T-helper 17 cell (primary cell): ENCODE results near the gene TNIP1. TPM values are rescaled to one million over a fixed set of nuclear protein-coding genes. Genes with fewer than 3 reads are reported as not detected.

Experiments
- ATAC-seq: fragments of 150-1000 bp; cut with Tn5 transposase; 2 replicates; pipeline ENCODE4 v1.10.0; 2021; ENCODE audit warnings: mild to moderate bottlenecking, moderate library complexity
- DNase-seq, 3 donors: peaks; one replicate each; pipeline versions ENCODE4 v3.0.0 to v3.0.0-alpha.2; 2020 to 2021
- H3K9me3 ChIP-seq: one replicate; pipeline ENCODE4 v1.7.0; 2013; ENCODE audit warnings: low read length, mild to moderate bottlenecking; ENCODE audit not compliant: control insufficient read depth, poor library complexity, severe bottlenecking
- H3K27ac Mint-ChIP-seq: one replicate; pipeline ENCODE4 v1.8.0; 2022; ENCODE audit warnings: mild to moderate bottlenecking, moderate library complexity, mixed read lengths
- H3K27me3 Mint-ChIP-seq: one replicate; pipeline ENCODE4 v1.8.0; 2022; ENCODE audit warnings: mixed read lengths
- H3K36me3 Mint-ChIP-seq: one replicate; pipeline ENCODE4 v1.8.0; 2022; ENCODE audit warnings: low read depth, mixed read lengths
- H3K4me1 Mint-ChIP-seq: one replicate; pipeline ENCODE4 v1.8.0; 2022; ENCODE audit warnings: mild to moderate bottlenecking, mixed read lengths
- H3K4me3 Mint-ChIP-seq: one replicate; pipeline ENCODE4 v1.8.0; 2022; ENCODE audit warnings: mild to moderate bottlenecking, moderate library complexity, mixed read lengths
- total RNA-seq, 4 donors: library from RNA in 2 of 4; stranded (reverse) in 2 of 4; gene quantifications; one replicate each; pipeline ENCODE4 v1.2.3 and lab custom pipeline; 2022 to 2026

The TNIP1 gene
- total RNA-seq, 2 donors from 2014 or later, result 227 to 245 TPM

- H3K36me3 Mint-ChIP-seq, result no peaks in the 10 kb centered on the region
- ATAC-seq, result no peak
- no peak for DNase-seq
- no peaks in the 10 kb centered on the region for H3K9me3 ChIP-seq
- H3K4me1 Mint-ChIP-seq, result no peaks in the 10 kb centered on the region
- H3K4me3 Mint-ChIP-seq, result no peak overlapping the region
- no peak overlapping the region for H3K27ac Mint-ChIP-seq
- peaks cover 35% of the 10 kb centered on the region for H3K27me3 Mint-ChIP-seq
Observed at GRCh38 chr5:151008210-151008491, 72.7 kb downstream of the TNIP1 start.

GRCh38 chr5:151007430-151008209 is 73.2 kb downstream of the TNIP1 start:
- peaks cover 39% of the 10 kb centered on the region for H3K27me3 Mint-ChIP-seq
- DNase-seq (no peak), ATAC-seq (no peak)
- no peak overlapping the region for H3K27ac Mint-ChIP-seq
- H3K4me1 Mint-ChIP-seq, result no peaks in the 10 kb centered on the region
- H3K9me3 ChIP-seq, result no peaks in the 10 kb centered on the region
- no peaks in the 10 kb centered on the region for H3K36me3 Mint-ChIP-seq
- no peak overlapping the region for H3K4me3 Mint-ChIP-seq

GRCh38 chr5:151006704-151007334 is 74.0 kb downstream of the TNIP1 start:
- no peak overlapping the region for H3K27ac Mint-ChIP-seq
- H3K4me3 Mint-ChIP-seq, result no peak overlapping the region
- no peaks in the 10 kb centered on the region for H3K36me3 Mint-ChIP-seq
- H3K9me3 ChIP-seq, result no peaks in the 10 kb centered on the region
- H3K4me1 Mint-ChIP-seq, result no peaks in the 10 kb centered on the region
- ATAC-seq, result no peak
- DNase-seq, result no peak
- peaks cover 38% of the 10 kb centered on the region for H3K27me3 Mint-ChIP-seq

DNA sequence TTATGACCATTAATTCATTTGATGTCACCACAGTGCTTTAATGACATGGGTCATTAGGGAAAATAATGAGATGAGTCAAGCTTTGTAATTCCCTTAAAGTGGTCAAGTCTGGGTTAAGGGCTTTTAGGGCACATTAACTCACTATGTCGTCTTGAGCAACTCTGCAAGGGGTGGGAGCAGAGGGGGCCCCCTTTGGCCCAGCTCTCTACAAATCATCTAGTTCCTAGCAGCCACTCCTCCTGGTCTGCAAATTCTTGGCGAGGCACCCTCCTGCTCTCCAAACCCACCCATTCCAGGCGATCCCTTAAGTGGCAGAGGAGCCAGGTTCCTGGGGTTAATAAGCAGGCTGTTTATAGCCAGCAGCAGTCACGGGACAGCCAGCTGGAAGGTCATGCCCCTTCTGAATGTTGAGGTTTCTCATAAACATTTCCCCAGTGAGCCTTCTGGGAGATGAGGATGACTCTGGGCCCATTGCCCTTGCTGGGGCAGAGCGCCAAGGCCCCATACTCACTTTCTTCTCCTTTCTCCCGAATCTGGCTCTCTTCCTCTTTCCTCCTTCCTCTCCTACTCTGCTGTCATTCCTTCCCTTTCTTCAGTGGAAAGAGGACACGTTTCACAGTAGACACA is 74.8 kb downstream of the TNIP1 start:
- H3K36me3 Mint-ChIP-seq, result no peaks in the 10 kb centered on the region
- H3K27me3 Mint-ChIP-seq, result peaks cover 34% of the 10 kb centered on the region
- ATAC-seq (no peak), DNase-seq (no peak)
- H3K27ac Mint-ChIP-seq, result no peak overlapping the region
- no peaks in the 10 kb centered on the region for H3K9me3 ChIP-seq
- peak overlapping the region; percentile 41 for H3K4me3 Mint-ChIP-seq
- no peaks in the 10 kb centered on the region for H3K4me1 Mint-ChIP-seq

DNA sequence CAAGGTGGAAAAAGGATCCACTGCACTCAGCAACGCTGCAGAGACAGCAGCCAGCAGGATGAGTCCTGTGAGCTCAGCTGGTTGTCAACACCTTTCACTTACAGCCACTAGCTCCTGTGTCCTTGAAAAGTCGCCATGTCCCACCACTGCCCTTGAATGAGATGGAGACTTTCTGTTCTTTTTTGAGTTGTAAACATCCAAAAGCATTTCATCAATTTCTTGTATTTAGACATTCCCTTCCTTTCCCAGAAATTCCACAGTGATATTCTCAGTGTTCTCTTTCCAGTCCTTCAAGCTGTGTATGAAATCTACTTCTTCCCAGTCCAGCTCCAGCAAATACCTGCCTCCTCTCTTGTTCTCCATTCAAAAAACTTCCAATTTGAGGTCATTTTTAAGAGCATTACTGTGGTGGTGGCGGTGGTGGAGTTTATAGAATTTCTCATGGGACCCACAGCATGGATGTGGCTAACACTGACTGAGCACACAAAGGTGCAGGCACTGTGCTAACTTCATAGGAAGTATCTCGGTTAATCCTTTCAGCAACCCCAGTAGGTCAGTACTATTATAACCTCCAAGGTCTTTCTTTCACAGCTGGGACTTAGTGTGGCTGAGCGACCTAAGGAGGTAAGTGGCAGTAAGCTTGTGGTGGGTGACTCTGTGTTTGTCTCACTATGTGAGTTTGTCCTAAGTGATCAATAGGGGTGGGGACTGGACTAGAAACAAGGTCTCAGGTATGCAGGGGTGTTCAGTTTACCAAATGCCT is 75.5 kb downstream of the TNIP1 start:
- H3K4me3 Mint-ChIP-seq, result no peak overlapping the region
- no peaks in the 10 kb centered on the region for H3K4me1 Mint-ChIP-seq
- no peaks in the 10 kb centered on the region for H3K9me3 ChIP-seq
- peaks cover 37% of the 10 kb centered on the region for H3K27me3 Mint-ChIP-seq
- no peaks in the 10 kb centered on the region for H3K36me3 Mint-ChIP-seq
- DNase-seq, result no peak
- no peak for ATAC-seq
- H3K27ac Mint-ChIP-seq, result no peak overlapping the region

- H3K27ac Mint-ChIP-seq, result no peak overlapping the region
- no peaks in the 10 kb centered on the region for H3K9me3 ChIP-seq
- H3K27me3 Mint-ChIP-seq, result peaks cover 43% of the 10 kb centered on the region
- no peaks in the 10 kb centered on the region for H3K36me3 Mint-ChIP-seq
- no peaks in the 10 kb centered on the region for H3K4me1 Mint-ChIP-seq
- no peak for DNase-seq
- no peak for ATAC-seq
- H3K4me3 Mint-ChIP-seq, result no peak overlapping the region
Observed at GRCh38 chr5:151004499-151004898, 76.3 kb downstream of the TNIP1 start.

- H3K9me3 ChIP-seq, result no peaks in the 10 kb centered on the region
- Mint-ChIP-seq H3K27me3 (peaks cover 42% of the 10 kb centered on the region), H3K4me3 (no peak overlapping the region), H3K36me3 (peaks cover 4% of the 10 kb centered on the region), H3K4me1 (no peaks in the 10 kb centered on the region), H3K27ac (no peak overlapping the region)
- no peak for ATAC-seq
- DNase-seq, result no peak
Observed at GRCh38 chr5:151003503-151003860, 77.4 kb downstream of the TNIP1 start.

GRCh38 chr5:151002681-151003502 is 77.9 kb downstream of the TNIP1 start:
- ATAC-seq (no peak), DNase-seq (no peak)
- no peaks in the 10 kb centered on the region for H3K9me3 ChIP-seq
- peaks cover 36% of the 10 kb centered on the region for H3K27me3 Mint-ChIP-seq
- H3K27ac Mint-ChIP-seq, result peak overlapping the region; percentile 9
- H3K36me3 Mint-ChIP-seq, result peaks cover 4% of the 10 kb centered on the region
- no peaks in the 10 kb centered on the region for H3K4me1 Mint-ChIP-seq
- H3K4me3 Mint-ChIP-seq, result no peak overlapping the region

GRCh38 chr5:151002250-151002649 is 78.6 kb downstream of the TNIP1 start:
- H3K9me3 ChIP-seq, result no peaks in the 10 kb centered on the region
- Mint-ChIP-seq H3K36me3 (peaks cover 6% of the 10 kb centered on the region), H3K27me3 (peaks cover 35% of the 10 kb centered on the region), H3K27ac (peak overlapping the region; percentile 9), H3K4me1 (no peaks in the 10 kb centered on the region), H3K4me3 (no peak overlapping the region)
- DNase-seq (no peak), ATAC-seq (no peak)

DNA sequence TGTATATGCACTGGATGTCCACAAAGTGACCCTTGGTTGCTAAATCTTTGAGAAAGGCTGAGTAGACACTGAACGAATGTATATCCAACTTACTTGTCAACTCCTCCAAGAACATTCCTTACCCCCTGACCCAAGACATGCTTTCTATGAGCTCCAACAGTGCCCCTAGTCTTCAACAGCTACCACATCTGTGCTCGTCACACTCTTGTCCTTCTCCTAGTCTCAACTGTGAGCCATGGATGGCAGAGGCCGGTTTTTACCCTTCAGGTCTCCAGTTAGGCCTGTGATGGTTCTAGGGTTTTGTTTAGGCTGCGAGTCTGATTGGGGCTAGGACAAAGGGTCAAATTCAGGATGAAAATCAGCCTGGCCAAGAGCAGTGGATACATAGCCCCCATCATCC is 79.4 kb downstream of the TNIP1 start:
- Mint-ChIP-seq H3K4me1 (no peaks in the 10 kb centered on the region), H3K36me3 (peaks cover 6% of the 10 kb centered on the region), H3K27ac (no peak overlapping the region), H3K27me3 (peaks cover 29% of the 10 kb centered on the region), H3K4me3 (no peak overlapping the region)
- ATAC-seq (no peak), DNase-seq (no peak)
- H3K9me3 ChIP-seq, result no peaks in the 10 kb centered on the region

GRCh38 chr5:150999704-151000442 is 81.0 kb downstream of the TNIP1 start:
- ATAC-seq (no peak), DNase-seq (no peak)
- H3K9me3 ChIP-seq, result no peaks in the 10 kb centered on the region
- Mint-ChIP-seq H3K4me3 (no peak overlapping the region), H3K27me3 (peaks cover 28% of the 10 kb centered on the region), H3K4me1 (no peaks in the 10 kb centered on the region), H3K27ac (no peak overlapping the region), H3K36me3 (peaks cover 6% of the 10 kb centered on the region)

DNA sequence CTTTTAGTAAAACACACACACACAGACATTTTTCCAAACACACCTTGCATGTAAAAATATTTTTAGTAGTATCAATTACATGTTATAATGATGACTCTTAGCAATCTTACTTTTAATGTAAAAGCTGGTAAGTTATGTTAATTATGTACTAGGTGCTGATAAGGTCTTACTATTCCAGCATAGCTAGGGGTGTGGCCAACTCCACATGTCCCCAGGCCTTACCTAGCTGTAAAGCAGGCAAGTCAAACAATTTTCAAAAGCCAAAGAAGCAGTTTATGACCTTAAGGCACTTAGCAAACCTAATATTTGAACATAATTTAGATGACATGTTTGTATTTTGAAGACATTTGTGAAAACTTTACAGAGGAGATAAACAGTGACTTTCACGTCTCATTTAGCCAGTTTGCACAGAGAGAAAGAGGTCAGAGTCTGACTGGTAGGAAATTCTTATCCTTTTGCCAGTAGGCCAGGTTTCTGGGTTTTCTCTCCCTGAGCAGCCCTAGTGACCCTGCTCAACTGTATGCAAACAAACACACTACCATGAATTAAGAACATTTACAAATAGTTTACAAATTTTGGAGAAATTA is 86.9 kb downstream of the TNIP1 start:
- Mint-ChIP-seq H3K4me3 (no peak overlapping the region), H3K4me1 (no peaks in the 10 kb centered on the region), H3K27me3 (peaks cover 4% of the 10 kb centered on the region), H3K36me3 (peaks cover 4% of the 10 kb centered on the region), H3K27ac (no peak overlapping the region)
- DNase-seq (no peak), ATAC-seq (no peak)
- no peaks in the 10 kb centered on the region for H3K9me3 ChIP-seq
